ENCODE results near the gene MRPS15. TPM values are rescaled to one million over a fixed set of nuclear protein-coding genes. Genes with fewer than 3 reads are reported as not detected.

The MRPS15 gene
- polyA plus RNA-seq, 6 donors from 2014 or later: 55.6 to 86.7 (median 62.4) TPM

- Mint-ChIP-seq H3K36me3 (no peaks in the 10 kb centered on the region), H3K9me3 (no peaks in the 10 kb centered on the region), H3K27ac (peak overlapping the region in 4 of 6 donors; percentile 30 to 76 (median 65)), H3K4me1 (peaks cover 7 to 10% (median 7%) of the 10 kb centered on the region in 3 donors), H3K4me3 (no peak overlapping the region), H3K27me3 (no peaks in the 10 kb centered on the region)
- ATAC-seq (ENCODE audit: low read depth in 2 of 2) (peak; percentile 94 to 98), DNase-seq (peak; percentile 81)
Observed at GRCh38 chr1:36420836-36421317, 43.3 kb downstream of the MRPS15 start.

GRCh38 chr1:36420409-36420808 is 43.8 kb downstream of the MRPS15 start:
- Mint-ChIP-seq H3K36me3 (no peaks in the 10 kb centered on the region), H3K9me3 (no peaks in the 10 kb centered on the region), H3K27ac (peak overlapping the region in 1 of 6 donors; percentile 56), H3K4me3 (no peak overlapping the region), H3K4me1 (peaks cover 7 to 10% (median 7%) of the 10 kb centered on the region in 3 donors), H3K27me3 (no peaks in the 10 kb centered on the region)
- ATAC-seq (ENCODE audit: low read depth in 2 of 2) (no peak), DNase-seq (no peak)

GRCh38 chr1:36419569-36419968 is 44.6 kb downstream of the MRPS15 start:
- no peak overlapping the region for H3K4me3 Mint-ChIP-seq
- ATAC-seq (ENCODE audit: low read depth in 2 of 2) (no peak), DNase-seq (no peak)
- H3K4me1 Mint-ChIP-seq: peaks cover 7 to 10% (median 10%) of the 10 kb centered on the region in 3 donors
- no peaks in the 10 kb centered on the region for H3K36me3 Mint-ChIP-seq
- no peaks in the 10 kb centered on the region for H3K27me3 Mint-ChIP-seq
- H3K27ac Mint-ChIP-seq: no peak overlapping the region
- H3K9me3 Mint-ChIP-seq: no peaks in the 10 kb centered on the region

- no peak overlapping the region for H3K4me3 Mint-ChIP-seq
- H3K27me3 Mint-ChIP-seq: no peaks in the 10 kb centered on the region
- H3K9me3 Mint-ChIP-seq: no peaks in the 10 kb centered on the region
- DNase-seq (no peak), ATAC-seq (ENCODE audit: low read depth in 2 of 2) (no peak)
- H3K4me1 Mint-ChIP-seq: peaks cover 7 to 13% (median 13%) of the 10 kb centered on the region in 3 donors
- no peak overlapping the region for H3K27ac Mint-ChIP-seq
- H3K36me3 Mint-ChIP-seq: no peaks in the 10 kb centered on the region
Observed at GRCh38 chr1:36419140-36419539, 45.0 kb downstream of the MRPS15 start.

- no peaks in the 10 kb centered on the region for H3K27me3 Mint-ChIP-seq
- ATAC-seq (ENCODE audit: low read depth in 2 of 2): no peak
- peaks cover 7 to 18% (median 14%) of the 10 kb centered on the region in 3 donors for H3K4me1 Mint-ChIP-seq
- no peaks in the 10 kb centered on the region for H3K36me3 Mint-ChIP-seq
- H3K4me3 Mint-ChIP-seq: no peak overlapping the region
- H3K9me3 Mint-ChIP-seq: no peaks in the 10 kb centered on the region
- DNase-seq: no peak
- H3K27ac Mint-ChIP-seq: peak overlapping the region in 1 of 6 donors; percentile 82
Observed at GRCh38 chr1:36417931-36418330, 46.3 kb downstream of the MRPS15 start.

GRCh38 chr1:36415661-36416326 is 48.4 kb downstream of the MRPS15 start:
- ATAC-seq (ENCODE audit: low read depth in 2 of 2) (no peak), DNase-seq (no peak)
- no peak overlapping the region for H3K4me3 Mint-ChIP-seq
- peaks cover 0 to 7% of the 10 kb centered on the region in 2 donors for H3K36me3 Mint-ChIP-seq
- peak overlapping the region in 2 of 6 donors; percentile 5 to 44 for H3K27ac Mint-ChIP-seq
- H3K9me3 Mint-ChIP-seq: peaks cover 0 to 5% (median 0%) of the 10 kb centered on the region in 7 donors
- H3K27me3 Mint-ChIP-seq: no peaks in the 10 kb centered on the region
- peaks cover 15 to 31% (median 29%) of the 10 kb centered on the region in 3 donors for H3K4me1 Mint-ChIP-seq

GRCh38 chr1:36414384-36414783 is 49.8 kb downstream of the MRPS15 start:
- Mint-ChIP-seq H3K27me3 (no peaks in the 10 kb centered on the region), H3K4me1 (peaks cover 16 to 32% (median 27%) of the 10 kb centered on the region in 3 donors), H3K36me3 (peaks cover 0 to 7% of the 10 kb centered on the region in 2 donors), H3K4me3 (no peak overlapping the region), H3K27ac (peak overlapping the region in 1 of 6 donors; percentile 56), H3K9me3 (peaks cover 0 to 5% (median 0%) of the 10 kb centered on the region in 7 donors)
- ATAC-seq (ENCODE audit: low read depth in 2 of 2) (no peak), DNase-seq (no peak)

- Mint-ChIP-seq H3K36me3 (peaks cover 0 to 7% of the 10 kb centered on the region in 2 donors), H3K4me1 (peaks cover 20 to 36% (median 27%) of the 10 kb centered on the region in 3 donors), H3K27ac (peak overlapping the region in 5 of 6 donors; percentile 36 to 95 (median 65)), H3K9me3 (peaks cover 0 to 5% (median 0%) of the 10 kb centered on the region in 7 donors), H3K27me3 (no peaks in the 10 kb centered on the region), H3K4me3 (peak overlapping the region in 4 of 8 donors; percentile 18 to 56 (median 36))
- DNase-seq (no peak), ATAC-seq (ENCODE audit: low read depth in 2 of 2) (peak; percentile 75 to 89)
Observed at GRCh38 chr1:36411674-36412648, 52.2 kb downstream of the MRPS15 start.

GRCh38 chr1:36408479-36408878 is 55.7 kb downstream of the MRPS15 start:
- ATAC-seq (ENCODE audit: low read depth in 2 of 2) (no peak), DNase-seq (no peak)
- H3K27me3 Mint-ChIP-seq: no peaks in the 10 kb centered on the region
- H3K9me3 Mint-ChIP-seq: peaks cover 0 to 9% (median 0%) of the 10 kb centered on the region in 7 donors
- H3K4me1 Mint-ChIP-seq: peaks cover 26 to 37% (median 32%) of the 10 kb centered on the region in 3 donors
- no peak overlapping the region for H3K4me3 Mint-ChIP-seq
- peak overlapping the region in 1 of 6 donors; percentile 63 for H3K27ac Mint-ChIP-seq
- peaks cover 0 to 7% of the 10 kb centered on the region in 2 donors for H3K36me3 Mint-ChIP-seq

GRCh38 chr1:36406440-36406839 is 57.7 kb downstream of the MRPS15 start:
- H3K27me3 Mint-ChIP-seq: no peaks in the 10 kb centered on the region
- no peak overlapping the region for H3K4me3 Mint-ChIP-seq
- H3K27ac Mint-ChIP-seq: peak overlapping the region in 5 of 6 donors; percentile 41 to 96 (median 87)
- H3K9me3 Mint-ChIP-seq: peaks cover 0 to 7% (median 0%) of the 10 kb centered on the region in 7 donors
- H3K4me1 Mint-ChIP-seq: peaks cover 17 to 31% (median 18%) of the 10 kb centered on the region in 3 donors
- ATAC-seq (ENCODE audit: low read depth in 2 of 2) (no peak), DNase-seq (no peak)
- H3K36me3 Mint-ChIP-seq: peaks cover 0 to 4% of the 10 kb centered on the region in 2 donors

Other genes starting within 250 kb of the MRPS15 start
- gene THRAP3, start 239.9 kb downstream of the MRPS15 start, polyA plus RNA-seq (ENCODE audit: low read depth in 6 of 6): 100 to 1,000 TPM; 109 to 142 (median 131) TPM
- gene SH3D21, start 158.0 kb downstream of the MRPS15 start, polyA plus RNA-seq (ENCODE audit: low read depth in 6 of 6): under 1 TPM in 4 of 6 donors, not detected in 2; 0.23 to 0.51 (median 0.36) TPM
- 1 to 10 TPM in 1 of 6 donors, under 1 TPM in 3, not detected in 2; 0.52 to 1.3 (median 0.74) TPM for gene EVA1B, start 140.7 kb downstream of the MRPS15 start, polyA plus RNA-seq (ENCODE audit: low read depth in 6 of 6)
- 100 to 1,000 TPM in 1 of 6 donors, 10 to 100 TPM in 5; 62.3 to 105 (median 73.3) TPM for gene STK40, start 78.5 kb downstream of the MRPS15 start, polyA plus RNA-seq (ENCODE audit: low read depth in 6 of 6)
- gene LSM10, start 66.5 kb downstream of the MRPS15 start, polyA plus RNA-seq (ENCODE audit: low read depth in 6 of 6): 100 to 1,000 TPM; 358 to 480 (median 448) TPM
- gene OSCP1, start 13.9 kb downstream of the MRPS15 start, polyA plus RNA-seq (ENCODE audit: low read depth in 6 of 6): under 1 TPM in 1 of 6 donors, not detected in 5; 0.62 TPM
- gene CSF3R, start 18.5 kb upstream of the MRPS15 start, polyA plus RNA-seq (ENCODE audit: low read depth in 6 of 6): 1 to 10 TPM in 3 of 6 donors, under 1 TPM in 3; 0.12 to 4.4 (median 0.78) TPM

Data from naive B cell (primary cell).